Lung microvascular endothelial cell (primary cell): Measurements from ENCODE around the gene ZNF598. TPM values are rescaled to one million over a fixed set of nuclear protein-coding genes. Genes with fewer than 3 reads are reported as not detected.
A peak's percentile ranks its signal among the peaks of the same experiment; 100 is the strongest.

Experiments
- DNase-seq, 2 donors: peaks; one replicate each; pipeline versions ENCODE4 v3.0.0 to v3.0.0-alpha.2; 2010; ENCODE audit warnings: low read depth in 2 of 2
- total RNA-seq: library from RNA; depleted of rRNA; stranded (reverse); fragments of >200 nt; gene quantifications from 2 replicates; pipeline ENCODE4 v1.2.1, GENCODE V29; 2014

ZNF598 gene
- total RNA-seq, 1 donor from 2014 or later = 9.7 TPM

DNA sequence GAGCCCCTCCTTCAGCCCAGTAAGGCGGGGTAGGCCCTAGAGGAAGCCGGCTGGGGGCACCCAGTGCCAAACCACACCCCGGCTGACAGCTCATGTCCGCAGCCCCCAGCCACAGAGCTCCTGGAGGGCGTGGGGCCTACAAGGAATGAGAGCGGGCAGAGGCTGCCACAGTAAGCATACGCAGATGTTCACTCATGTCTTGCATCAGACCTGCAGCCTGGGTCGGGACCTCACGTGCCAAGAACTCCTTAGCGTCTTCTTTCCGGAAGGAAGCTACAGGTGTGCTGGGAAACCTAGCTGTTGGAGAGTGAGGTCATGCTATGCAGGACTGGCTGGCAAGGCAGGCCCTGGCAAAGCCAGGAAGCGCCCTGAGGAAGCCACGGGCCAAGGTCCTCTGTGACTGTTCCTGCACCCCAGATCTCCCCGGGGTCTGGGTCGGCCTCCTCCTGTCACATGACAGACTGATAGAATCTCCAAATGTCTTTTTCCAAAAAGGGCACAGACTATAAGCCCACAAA lies 1.6 kb downstream of the ZNF598 start:
- peak in 1 of 2 donors; percentile 69 for DNase-seq

- DNase-seq = no peak
Observed at GRCh38 chr16:2007081-2007836, 2.4 kb downstream of the ZNF598 start.

DNA sequence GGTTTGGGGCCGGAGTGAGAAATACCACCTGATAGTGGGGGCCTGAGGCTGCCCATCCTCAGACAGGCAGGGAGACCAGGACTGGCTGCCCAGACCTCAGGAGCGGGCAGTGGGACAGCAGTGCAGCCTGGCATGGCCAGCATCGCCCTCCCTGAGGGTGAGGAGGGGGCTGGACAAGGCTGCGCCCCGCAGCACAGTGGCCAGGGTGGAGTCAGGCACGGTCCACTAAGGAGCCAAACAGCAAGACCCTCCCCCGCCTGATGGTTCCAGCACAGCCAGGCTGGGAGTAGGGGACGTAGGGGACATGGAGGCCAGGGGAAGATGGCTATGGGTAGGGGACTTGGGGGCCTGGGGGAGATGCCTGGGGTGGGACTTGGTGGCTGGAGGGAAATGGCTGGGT lies 3.3 kb downstream of the ZNF598 start:
- no peak for DNase-seq

DNA sequence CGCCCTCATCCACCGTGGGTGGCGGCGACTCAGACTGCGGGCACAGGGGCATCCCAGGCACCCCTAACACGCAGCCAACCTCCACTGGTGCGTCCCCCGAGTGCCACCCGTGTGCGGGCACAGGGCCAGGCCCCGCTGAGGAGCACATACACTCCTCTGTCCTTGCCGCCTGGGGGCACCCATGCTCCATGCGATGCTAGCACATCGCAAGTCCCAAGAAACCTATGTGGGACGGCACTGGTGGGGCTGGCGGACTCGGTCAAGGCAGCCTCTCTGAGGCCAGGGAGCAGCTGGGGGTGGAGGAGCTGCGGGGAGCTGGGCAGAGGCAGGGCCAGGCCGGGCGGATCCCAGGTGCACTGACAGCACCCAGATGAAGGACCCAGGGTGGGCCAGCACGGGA lies 4.0 kb downstream of the ZNF598 start:
- DNase-seq = peak in 1 of 2 donors; percentile 81

GRCh38 chr16:2004795-2005517 lies 4.7 kb downstream of the ZNF598 start:
- peak in 1 of 2 donors; percentile 28 for DNase-seq

- peak; percentile 86 to 91 for DNase-seq
Observed at GRCh38 chr16:2003827-2004641, 5.6 kb downstream of the ZNF598 start.

- DNase-seq = no peak
Observed at GRCh38 chr16:2003231-2003826, 6.3 kb downstream of the ZNF598 start.

DNA sequence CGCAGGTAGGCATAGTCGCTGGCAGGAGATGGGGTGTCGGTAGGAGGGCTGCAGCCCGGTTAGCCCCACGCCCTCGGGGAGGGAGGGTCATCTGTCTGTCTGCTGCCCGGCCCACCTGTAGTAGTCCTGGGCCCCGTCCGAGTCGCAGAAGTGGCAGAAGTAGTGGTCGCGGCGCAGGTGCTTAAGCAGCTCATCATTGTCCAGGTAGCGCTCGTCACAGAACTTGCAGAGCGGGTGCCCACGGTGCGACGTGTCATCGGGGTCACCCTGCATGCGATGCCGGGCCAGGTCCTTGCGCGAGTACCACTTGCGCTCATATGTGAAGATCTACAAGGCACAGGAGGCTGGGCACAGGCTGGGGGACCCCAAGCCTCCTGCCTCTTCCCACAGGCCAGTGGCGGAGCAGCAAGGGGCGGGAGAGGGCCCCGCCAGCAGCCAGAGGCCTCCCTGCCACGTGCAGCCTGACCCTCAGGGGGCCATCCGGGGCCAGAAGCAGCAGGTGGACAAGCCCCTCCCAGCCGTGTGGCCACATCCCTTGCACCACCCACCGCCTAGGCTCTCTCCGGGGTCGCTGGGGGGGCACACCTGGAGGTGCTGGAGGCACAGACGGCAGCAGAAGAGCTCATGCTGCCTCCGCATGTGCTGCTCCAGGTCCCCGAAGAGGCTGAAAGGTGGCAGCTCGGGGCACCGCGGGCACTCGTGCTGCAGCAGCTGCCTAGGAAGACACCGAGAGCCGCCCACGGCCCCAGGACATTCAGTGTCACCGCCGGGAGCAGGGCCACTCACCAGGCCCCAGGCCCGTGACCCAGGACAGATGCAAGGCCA lies 7.0 kb downstream of the ZNF598 start:
- DNase-seq = no peak

- DNase-seq = no peak
Observed at GRCh38 chr16:2001456-2002355, 7.9 kb downstream of the ZNF598 start.

DNA sequence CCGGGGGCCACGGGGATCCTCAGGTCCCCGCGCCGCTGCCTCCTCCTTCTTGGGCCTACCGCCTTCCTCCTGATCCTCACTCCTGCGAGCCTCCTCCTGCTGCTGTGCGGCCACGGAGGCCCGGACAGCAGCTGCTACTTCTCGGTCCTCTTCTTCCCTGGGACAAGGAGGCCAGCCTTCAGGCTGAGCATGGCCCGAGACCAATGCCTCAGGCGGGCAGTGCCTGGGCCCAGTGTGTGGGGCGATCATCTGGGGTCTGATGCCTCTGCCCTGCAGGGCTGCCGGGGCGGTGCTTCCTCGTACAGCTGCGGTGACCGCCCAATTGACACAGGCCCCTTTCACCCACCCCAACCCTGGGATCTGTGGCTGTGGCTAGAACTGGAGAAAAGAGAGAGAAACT lies 8.6 kb downstream of the ZNF598 start:
- no peak for DNase-seq

DNA sequence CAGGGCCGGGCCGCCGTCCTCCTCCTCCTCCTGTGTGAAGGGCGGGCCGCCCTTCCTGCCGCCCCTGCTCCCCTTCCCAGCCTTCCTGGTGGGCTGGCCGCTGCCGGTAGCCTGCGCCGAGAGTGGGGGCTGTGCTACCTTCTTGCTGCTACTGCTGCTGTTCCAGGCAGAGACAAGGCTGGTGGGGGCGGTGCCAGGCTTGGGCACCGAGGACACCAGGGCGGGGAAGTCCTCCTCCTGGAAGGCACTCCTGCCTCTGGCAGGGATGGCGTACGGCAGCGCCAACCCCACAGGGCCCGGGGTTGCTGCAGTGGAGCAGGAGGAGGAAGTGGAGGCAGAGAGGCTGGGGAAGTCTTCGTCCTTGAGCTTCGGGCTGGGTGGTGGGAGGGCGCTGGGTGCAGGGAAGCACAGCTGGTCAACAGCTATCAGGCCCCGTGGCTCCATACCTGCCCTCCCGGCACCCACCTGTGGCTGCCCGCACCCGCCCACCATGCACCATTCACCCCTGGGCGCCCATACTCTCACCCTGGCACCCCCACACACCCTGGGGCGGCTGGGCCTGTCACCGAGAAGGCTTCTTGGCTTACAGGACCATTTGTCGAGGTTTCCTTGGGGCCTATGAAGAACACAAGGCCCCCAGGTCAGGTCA lies 9.6 kb downstream of the ZNF598 start:
- DNase-seq = no peak

DNA sequence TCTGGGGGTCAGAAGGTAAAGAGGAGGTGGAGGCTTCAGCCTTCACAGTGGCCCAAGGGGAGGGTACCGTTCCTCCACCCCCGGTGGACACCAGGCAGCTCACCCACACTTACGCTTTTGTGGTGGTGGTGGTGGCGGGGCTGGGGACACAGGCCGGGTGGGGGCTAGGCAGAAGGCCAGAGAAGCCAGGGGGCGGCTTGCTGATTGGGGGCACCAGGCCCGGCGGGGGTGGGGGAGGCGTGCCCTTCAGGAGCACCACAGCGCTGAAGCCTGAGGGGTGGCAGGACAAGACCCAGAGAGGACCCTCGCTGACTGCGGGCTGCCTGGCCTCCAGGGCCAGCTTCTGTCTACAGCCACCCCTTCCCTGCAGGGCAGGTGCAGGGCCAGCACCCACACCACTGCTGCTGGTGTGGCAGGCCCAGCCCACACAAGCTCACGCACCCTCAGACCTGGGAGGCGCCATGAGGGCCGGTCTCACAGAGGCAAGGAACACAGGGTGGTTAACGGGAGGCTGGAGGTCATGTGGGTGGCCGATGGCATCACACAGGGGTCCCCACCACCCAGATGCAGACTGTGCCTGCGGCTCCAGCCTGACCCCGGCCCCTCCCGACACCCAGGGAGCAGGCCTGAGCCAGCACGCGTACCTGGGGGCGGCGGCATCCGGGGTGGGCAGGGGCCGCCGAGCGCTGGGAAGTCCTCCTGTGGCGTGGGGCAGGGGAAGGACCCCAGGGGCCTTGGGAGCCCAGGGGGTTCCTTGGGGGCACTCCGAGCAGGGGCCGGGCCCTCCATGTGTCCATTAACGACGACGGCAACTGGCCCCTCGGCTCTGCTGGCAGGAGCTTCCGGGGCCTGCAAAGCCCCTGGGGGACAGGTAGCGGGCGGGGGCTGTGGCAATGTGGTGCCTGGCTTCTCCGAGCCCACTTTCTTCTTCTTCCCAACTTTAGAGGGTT lies 10.5 kb downstream of the ZNF598 start:
- no peak for DNase-seq

DNA sequence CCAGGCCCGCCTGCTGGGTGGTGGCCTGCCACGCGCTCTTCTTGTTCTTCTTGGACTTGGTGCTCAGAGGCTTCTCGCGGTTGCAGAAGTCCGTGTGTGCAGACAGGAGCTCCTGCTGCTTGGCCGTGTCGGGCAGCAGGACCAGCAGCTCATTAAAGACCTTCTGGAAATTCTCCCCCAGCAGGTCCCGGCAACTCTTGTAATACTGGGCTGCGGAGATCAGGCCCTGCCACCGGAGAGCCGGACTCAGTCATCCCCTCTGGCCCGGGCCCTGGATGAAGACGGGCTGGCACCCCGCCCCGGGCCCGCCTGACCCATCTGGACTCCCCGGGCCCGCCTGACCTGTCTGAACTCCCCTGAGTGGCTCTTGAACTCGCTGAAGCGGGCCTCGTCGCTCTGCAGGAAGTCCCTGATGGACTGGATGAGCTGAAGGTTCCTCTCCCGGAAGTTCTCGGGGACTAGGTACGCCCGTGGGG lies 11.2 kb downstream of the ZNF598 start:
- DNase-seq = no peak

DNA sequence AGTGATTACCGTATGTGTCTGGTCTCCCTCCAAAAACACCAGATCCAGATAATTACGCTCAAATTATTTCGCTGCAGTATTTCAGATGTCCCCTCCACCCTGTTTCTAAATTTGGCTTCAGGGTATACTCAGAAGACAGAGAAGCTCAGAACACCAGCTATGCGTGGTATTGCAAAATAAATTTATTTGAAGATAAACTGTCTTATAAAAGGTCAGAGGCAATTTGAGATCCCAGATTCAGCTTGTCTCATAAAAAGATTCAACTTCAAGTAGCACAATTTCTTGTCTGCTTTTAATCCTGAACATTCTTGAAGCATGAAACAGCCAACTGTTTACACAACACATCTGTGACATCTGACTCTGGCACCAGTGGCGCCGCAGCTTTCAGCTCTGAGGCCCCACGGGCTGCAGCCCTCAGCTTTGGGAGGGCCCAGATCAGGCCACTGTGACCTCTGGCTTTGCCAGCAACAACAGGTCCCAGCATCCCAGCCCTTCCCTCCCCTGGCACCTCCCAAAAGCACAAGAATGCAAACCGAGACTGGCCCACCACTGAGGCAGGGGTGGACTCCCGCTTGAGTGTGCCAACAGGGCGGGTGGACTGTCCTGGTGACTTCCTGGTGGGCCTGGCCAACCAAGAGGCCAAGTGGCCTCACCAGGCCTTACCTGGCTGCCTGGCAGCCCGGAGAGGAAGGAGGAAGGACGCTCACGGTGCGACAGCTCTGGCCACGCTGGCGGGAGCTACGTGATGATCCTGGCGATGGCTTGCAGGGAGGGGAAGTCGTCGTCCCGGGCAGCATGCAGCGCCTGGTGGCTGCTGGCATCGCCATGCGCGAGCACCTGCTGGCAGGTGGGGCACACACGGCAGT lies 11.9 kb downstream of the ZNF598 start:
- DNase-seq = no peak

GRCh38 chr16:1993731-1994131 lies 15.9 kb downstream of the ZNF598 start:
- DNase-seq = no peak

- no peak for DNase-seq
Observed at GRCh38 chr16:1992704-1993317, 16.8 kb downstream of the ZNF598 start.
